GOT3 (cell line): ENCODE data around the gene RGN.
"Not testable (repeated sequence)": the region's sequence is repeated elsewhere in the genome, so short reads cannot be mapped to it uniquely, and the experiment has no call there.

Source experiments
- DNase-seq: peaks from one replicate; lab custom pipeline; 2025; ENCODE audit warnings: mixed read lengths; lab: John Stamatoyannopoulos, UW

The RGN gene

GRCh38 chrX:47078129-47079043, at the start of gene RGN:
Gene RGN, plus strand, starts transcription at chrX:47078443. Its CDS starts 2,702 bp downstream, at chrX:47081145.
- DNase-seq = no peak

- no peak for DNase-seq
Measured at GRCh38 chrX:47030339-47030738, 47.9 kb upstream of the RGN start.

- DNase-seq = no peak
Measured at GRCh38 chrX:47047989-47048388, 30.3 kb upstream of the RGN start.

- DNase-seq = no peak
Measured at GRCh38 chrX:47059142-47059874, 18.9 kb upstream of the RGN start.

- DNase-seq = no peak
Measured at GRCh38 chrX:47060708-47061107, 17.5 kb upstream of the RGN start.

- DNase-seq = no peak
Measured at GRCh38 chrX:47061238-47061919, 16.9 kb upstream of the RGN start.

- no peak for DNase-seq
Measured at GRCh38 chrX:47063179-47063578, 15.1 kb upstream of the RGN start.

- DNase-seq = no peak
Measured at GRCh38 chrX:47068214-47068613, 10.0 kb upstream of the RGN start.

- DNase-seq = no peak
Measured at GRCh38 chrX:47068720-47069119, 9.5 kb upstream of the RGN start.

GRCh38 chrX:47080215-47080914, 2.1 kb downstream of the RGN start:
- no peak for DNase-seq

GRCh38 chrX:47080915-47081236, 2.6 kb downstream of the RGN start:
- DNase-seq = no peak

- no peak for DNase-seq
Measured at GRCh38 chrX:47091149-47091775, 13.0 kb downstream of the RGN start.

- DNase-seq = no peak
Measured at GRCh38 chrX:47093248-47093647, 15.0 kb downstream of the RGN start.

- DNase-seq = no peak
Measured at GRCh38 chrX:47093860-47094259, 15.6 kb downstream of the RGN start.

GRCh38 chrX:47097018-47097417, 18.8 kb downstream of the RGN start:
- no peak for DNase-seq

GRCh38 chrX:47098338-47099094, 20.3 kb downstream of the RGN start:
- DNase-seq = no peak

- DNase-seq = no peak
Measured at GRCh38 chrX:47101206-47101605, 23.0 kb downstream of the RGN start.

- not testable (repeated sequence) for DNase-seq
Measured at GRCh38 chrX:47110936-47111615, 32.8 kb downstream of the RGN start.

- no peak for DNase-seq
Measured at GRCh38 chrX:47112316-47112954, 34.2 kb downstream of the RGN start.
